HepG2 (cell line): Measurements from ENCODE around the gene NFIC. TPM values are rescaled to one million over a fixed set of nuclear protein-coding genes. Genes with fewer than 3 reads are reported as not detected.

Experiments used
- ATAC-seq: fragments of 200-7000 bp; cut with Tn5 transposase; 3 replicates; pipeline ENCODE4 v1.9.1; 2020; ENCODE audit warnings: mild to moderate bottlenecking, moderate library complexity
- BruUV-seq: library from RNA; stranded (reverse); fragments of 400-500 nt; replicated peaks from 2 replicates; lab custom pipeline; 2021; lab: Mats Ljungman, UMichigan
- CTCF ChIA-PET: fragments of 300-600 bp; formaldehyde crosslinking; extraction: SDS; loops from one replicate; lab custom pipeline; 2021; ENCODE audit warnings: low total read pairs, inconsistent platforms, low intra/inter-chr PET ratio; lab: Yijun Ruan, JAX
- POLR2A ChIA-PET: fragments of 350-600 bp; sonication (Branson Sonifier 250); formaldehyde crosslinking; loops from one replicate; lab custom pipeline; 2020; ENCODE audit warnings: antibody characterized with exemption, inconsistent platforms; lab: Yijun Ruan, JAX
- DNase-seq: peaks from one replicate; pipeline ENCODE4 v3.0.0-alpha.2; 2015; ENCODE audit warnings: low spot score
- FAIRE-seq: peaks from 3 replicates; lab custom pipeline; 2011; peaks lifted over from hg19 to GRCh38; lab: Jason Lieb, UNC
- H2AFZ ChIP-seq: one replicate; pipeline ENCODE4 v1.6.1; 2011; ENCODE audit warnings: low read length, inconsistent platforms
- H3K27ac ChIP-seq: fragments of 300-600 bp; 3 replicates; pipeline ENCODE4 v1.8.0; 2011; ENCODE audit warnings: mixed run types, mild to moderate bottlenecking, mixed read lengths, low read length, inconsistent platforms; ENCODE audit not compliant: insufficient read depth; ENCODE audit errors: extremely low read length
- H3K27me3 ChIP-seq, 2 experiments: fragments of 200-600 bp in 1 of 2; 2 replicates in 1 of 2; 3 replicates in 1 of 2; pipeline versions ENCODE4 v1.6.0 to v1.8.0; 2011; ENCODE audit warnings: low read length in 2 of 2, mild to moderate bottlenecking in 2 of 2, moderate library complexity in 2 of 2, inconsistent platforms in 1 of 2; ENCODE audit not compliant: insufficient read depth in 2 of 2, control insufficient read depth in 1 of 2
- H3K36me3 ChIP-seq, 2 experiments: fragments of 200-600 bp in 1 of 2; replicated peaks in 1 of 2; 2 replicates in 1 of 2; 3 replicates in 1 of 2; pipeline versions ENCODE4 v1.5.1 to v1.8.0; 2011; ENCODE audit warnings: low read length in 2 of 2, inconsistent platforms in 1 of 2; ENCODE audit not compliant: insufficient read depth in 2 of 2, control insufficient read depth in 1 of 2
- H3K4me1 ChIP-seq: 2 replicates; pipeline ENCODE4 v1.5.1; 2012; ENCODE audit warnings: low read length, inconsistent platforms; ENCODE audit not compliant: insufficient read depth
- H3K4me2 ChIP-seq: 2 replicates; pipeline ENCODE4 v1.6.0; 2011; ENCODE audit warnings: low read depth, low read length, inconsistent platforms
- H3K4me3 ChIP-seq, 3 experiments: fragments of 200-600 bp in 1 of 3; sonication (generic), shearing (Covaris generic) in 1 of 3; replicated peaks in 1 of 3; 2 replicates each; pipeline ENCODE4 v1.5.1; 2011 to 2016; ENCODE audit warnings: low read length in 3 of 3, inconsistent platforms in 2 of 3, low read depth in 2 of 3, mild to moderate bottlenecking in 2 of 3, control low read depth in 1 of 3, mixed read lengths in 1 of 3; ENCODE audit not compliant: insufficient read depth in 1 of 3
- H3K79me2 ChIP-seq: one replicate; pipeline ENCODE4 v1.6.1; 2011; ENCODE audit warnings: low read length, inconsistent platforms; ENCODE audit not compliant: insufficient read depth
- H3K9ac ChIP-seq: 2 replicates; pipeline ENCODE4 v1.6.0; 2011; ENCODE audit warnings: mild to moderate bottlenecking, low read depth, low read length, inconsistent platforms; ENCODE audit not compliant: insufficient read depth
- H3K9me3 ChIP-seq: 2 replicates; pipeline ENCODE4 v1.5.1; 2012; ENCODE audit warnings: mild to moderate bottlenecking, low read length
- H4K20me1 ChIP-seq: 2 replicates; pipeline ENCODE4 v1.6.0; 2011; ENCODE audit warnings: inconsistent platforms, mild to moderate bottlenecking, low read length, moderate library complexity; ENCODE audit not compliant: insufficient read depth
- GFI1 ChIP-seq: sonication (generic); formaldehyde crosslinking; IDR thresholded peaks from 2 replicates; pipeline ENCODE4 v1.5.0; 2020; ENCODE audit warnings: missing genetic modification reagents, mild to moderate bottlenecking, borderline replicate concordance
- KMT2A ChIP-seq: sonication (generic); formaldehyde crosslinking; IDR thresholded peaks from 2 replicates; pipeline ENCODE4 v1.4.0; 2020; ENCODE audit warnings: missing genetic modification reagents
- NFIC ChIP-seq: IDR thresholded peaks from 2 replicates; pipeline ENCODE4 v1.6.1; 2012; ENCODE audit warnings: mild to moderate bottlenecking, low read length, inconsistent platforms
- ZKSCAN5 ChIP-seq: sonication (generic); formaldehyde crosslinking; IDR thresholded peaks from 2 replicates; pipeline ENCODE4 v1.5.1; 2020; ENCODE audit warnings: mild to moderate bottlenecking, missing genetic modification reagents
- ZNF354B ChIP-seq: sonication (generic); formaldehyde crosslinking; IDR thresholded peaks from 2 replicates; pipeline ENCODE4 v1.8.0; 2022; ENCODE audit warnings: mild to moderate bottlenecking, missing genetic modification reagents
- ZNF484 ChIP-seq: sonication (generic); formaldehyde crosslinking; IDR thresholded peaks from 2 replicates; pipeline ENCODE4 v1.5.1; 2020; ENCODE audit warnings: mild to moderate bottlenecking, low read depth, missing genetic modification reagents, borderline replicate concordance
- WGBS: methylation state at CpG from one replicate; pipeline ENCODE4 v1.1.6; 2017; ENCODE audit warnings: low lambda C conversion rate; 5-methylcytosine and 5-hydroxymethylcytosine counted together
- in situ Hi-C: cut with HindIII; loops from 2 replicates; pipeline ENCODE4 v1.10.0; 2017; ENCODE audit warnings: low pct_unique_long_range_greater_than_20kb; ENCODE audit not compliant: extremely low pct_ligation_motif_present
- intact Hi-C: fragments of 100-400 bp; cut with micrococcal nuclease; formaldehyde crosslinking; loops from one replicate; pipeline ENCODE4 v1.10.0; 2022; ENCODE audit not compliant: unreplicated experiment
- polyA plus RNA-seq, 8 experiments: library from polyadenylated mRNA; depleted of rRNA in 3 of 8; stranded (reverse) in 7 of 8; unstranded in 1 of 8; fragments of >200 nt; fragmentation: Illumina TruSeq in 4 of 8; extraction: Trizol in 4 of 8; gene quantifications; 2 replicates each; pipeline versions ENCODE4 v1.2.1 to v1.2.3, GENCODE V29; 2011 to 2016; ENCODE audit warnings: low read depth in 4 of 8, missing spikeins in 1 of 8, mixed read lengths in 1 of 8; ENCODE audit not compliant: insufficient read depth in 1 of 8
- total RNA-seq, 5 experiments: library from RNA; depleted of rRNA; stranded (reverse); fragments of >200 nt; fragmentation: Illumina TruSeq; extraction: Trizol; gene quantifications; 2 replicates each; pipeline ENCODE4 v1.2.3, GENCODE V29; 2016; ENCODE audit warnings: low read depth in 1 of 5
- TF ChIP-seq, protein P1 (sequence below): sonication (generic); formaldehyde crosslinking; IDR thresholded peaks from 2 replicates; pipeline ENCODE4 v1.4.0; 2020; ENCODE audit warnings: missing genetic modification reagents, borderline replicate concordance
- TF ChIP-seq, protein P2 (sequence below): sonication (generic); formaldehyde crosslinking; conservative IDR thresholded peaks from 2 replicates; pipeline ENCODE4 v1.8.1; 2023; ENCODE audit warnings: missing genetic modification reagents
- TF ChIP-seq, protein P3 (sequence below): IDR thresholded peaks from 2 replicates; pipeline ENCODE4 v1.6.1; 2012; ENCODE audit warnings: inconsistent platforms
- TF ChIP-seq, protein P4 (sequence below): sonication (generic); formaldehyde crosslinking; IDR thresholded peaks from 2 replicates; pipeline ENCODE4 v1.8.0; 2022; ENCODE audit warnings: mild to moderate bottlenecking, missing genetic modification reagents, moderate library complexity
- TF ChIP-seq, protein P5 (sequence below): sonication (generic); formaldehyde crosslinking; conservative IDR thresholded peaks from 2 replicates; pipeline ENCODE4 v1.4.0; 2020; ENCODE audit warnings: missing genetic modification reagents
- TF ChIP-seq, protein P6 (sequence below): sonication (generic); formaldehyde crosslinking; conservative IDR thresholded peaks from 2 replicates; pipeline ENCODE4 v1.5.0; 2020; ENCODE audit warnings: missing genetic modification reagents

NFIC gene
- total and polyA plus RNA-seq, 2 of the 13 experiments (the other 11 are each of a cell fraction or from before 2014, with no cell fraction given) = 1.3 to 2.5 TPM

DNA sequence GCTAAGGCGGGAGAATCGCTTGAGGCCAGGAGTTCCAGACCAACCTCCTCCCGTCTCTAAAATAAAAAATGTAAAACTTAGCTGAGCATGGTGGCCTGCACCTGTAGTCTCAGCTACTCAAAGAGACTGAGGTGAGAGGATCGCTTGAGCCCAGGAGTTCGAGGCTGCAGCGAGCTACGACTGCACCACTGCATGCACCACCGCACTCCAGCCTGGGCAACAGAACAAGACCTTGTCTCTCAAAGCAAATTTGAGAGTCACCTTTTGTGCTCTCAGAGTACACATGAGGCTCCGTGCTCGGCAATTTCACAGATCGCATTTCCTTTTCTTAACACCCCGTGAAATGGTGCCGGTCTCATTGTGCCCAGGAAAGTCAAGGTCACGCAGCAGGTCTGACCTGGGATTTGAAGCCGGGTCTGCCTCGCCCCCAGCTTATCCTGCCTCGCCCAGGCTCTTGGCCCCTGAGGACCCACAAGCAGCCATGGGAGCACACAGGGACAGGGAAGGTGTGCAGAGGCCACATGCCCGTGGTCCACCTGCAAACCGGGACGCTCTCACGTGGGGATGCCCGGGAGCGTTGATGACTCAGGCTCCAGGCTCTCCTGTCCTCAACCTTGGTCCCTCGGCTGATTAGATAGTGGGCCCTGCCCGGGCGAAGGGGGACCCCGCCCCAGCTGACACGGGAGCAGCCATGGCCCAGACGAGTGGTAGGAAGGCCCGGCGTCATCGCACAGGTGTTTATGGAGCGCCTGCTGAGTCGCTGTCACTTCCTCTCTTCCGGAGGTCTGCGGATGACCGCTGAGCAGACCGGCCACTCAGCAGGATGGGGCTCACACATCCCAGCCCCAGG is 115.1 kb downstream of the NFIC start:
- Histone ChIP-seq H3K4me1 (peaks cover 20% of the 10 kb centered on the region), H4K20me1 (no peaks in the 10 kb centered on the region), H3K9me3 (no peaks in the 10 kb centered on the region), H3K27me3 (no peaks in the 10 kb centered on the region), H3K9ac (no peak overlapping the region; the same call in 1 of the 2 replicates), H3K79me2 (no peaks in the 10 kb centered on the region), H3K36me3 (no peaks in the 10 kb centered on the region), H3K4me2 (peak overlapping the region; percentile 61), H2AFZ (no peak overlapping the region), H3K27ac (no peak overlapping the region), H3K4me3 (peak overlapping the region in 1 of 3 experiments; percentile 67; a peak in 2 of 6 replicates)
- intact Hi-C loops (no loop called here), in situ Hi-C loops (no loop called here)
- ChIA-PET CTCF (no interaction called here), POLR2A (interaction anchor here (1.1 to 3.0 kb wide), 3 partner anchors 13 to 76 kb away, joined by 3 to 24 read pairs (median 6); partner anchors contain the start of genes DOHH and MFSD12)
- 19% methylated on average over 21 of the region's 38 CpGs for WGBS
- peak; percentile 17 for ATAC-seq
- DNase-seq = peak; percentile 47
- FAIRE-seq = no peak
- no TSS peak for BruUV-seq
- TF ChIP-seq ZNF484 (no peak), NFIC (no peak), ZNF354B (CRISPR knock-in tag) (peak; percentile 87; the same call in 1 of the 2 replicates), GFI1 (CRISPR knock-in tag) (no peak; the same call in 1 of the 2 replicates), ZKSCAN5 (CRISPR knock-in tag) (no peak), KMT2A (no peak)
- TF ChIP-seq, protein P1, sequence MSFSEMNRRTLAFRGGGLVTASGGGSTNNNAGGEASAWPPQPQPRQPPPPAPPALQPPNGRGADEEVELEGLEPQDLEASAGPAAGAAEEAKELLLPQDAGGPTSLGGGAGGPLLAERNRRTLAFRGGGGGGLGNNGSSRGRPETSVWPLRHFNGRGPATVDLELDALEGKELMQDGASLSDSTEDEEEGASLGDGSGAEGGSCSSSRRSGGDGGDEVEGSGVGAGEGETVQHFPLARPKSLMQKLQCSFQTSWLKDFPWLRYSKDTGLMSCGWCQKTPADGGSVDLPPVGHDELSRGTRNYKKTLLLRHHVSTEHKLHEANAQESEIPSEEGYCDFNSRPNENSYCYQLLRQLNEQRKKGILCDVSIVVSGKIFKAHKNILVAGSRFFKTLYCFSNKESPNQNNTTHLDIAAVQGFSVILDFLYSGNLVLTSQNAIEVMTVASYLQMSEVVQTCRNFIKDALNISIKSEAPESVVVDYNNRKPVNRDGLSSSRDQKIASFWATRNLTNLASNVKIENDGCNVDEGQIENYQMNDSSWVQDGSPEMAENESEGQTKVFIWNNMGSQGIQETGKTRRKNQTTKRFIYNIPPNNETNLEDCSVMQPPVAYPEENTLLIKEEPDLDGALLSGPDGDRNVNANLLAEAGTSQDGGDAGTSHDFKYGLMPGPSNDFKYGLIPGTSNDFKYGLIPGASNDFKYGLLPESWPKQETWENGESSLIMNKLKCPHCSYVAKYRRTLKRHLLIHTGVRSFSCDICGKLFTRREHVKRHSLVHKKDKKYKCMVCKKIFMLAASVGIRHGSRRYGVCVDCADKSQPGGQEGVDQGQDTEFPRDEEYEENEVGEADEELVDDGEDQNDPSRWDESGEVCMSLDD (CRISPR knock-in tag) = no peak
- TF ChIP-seq, protein P2, sequence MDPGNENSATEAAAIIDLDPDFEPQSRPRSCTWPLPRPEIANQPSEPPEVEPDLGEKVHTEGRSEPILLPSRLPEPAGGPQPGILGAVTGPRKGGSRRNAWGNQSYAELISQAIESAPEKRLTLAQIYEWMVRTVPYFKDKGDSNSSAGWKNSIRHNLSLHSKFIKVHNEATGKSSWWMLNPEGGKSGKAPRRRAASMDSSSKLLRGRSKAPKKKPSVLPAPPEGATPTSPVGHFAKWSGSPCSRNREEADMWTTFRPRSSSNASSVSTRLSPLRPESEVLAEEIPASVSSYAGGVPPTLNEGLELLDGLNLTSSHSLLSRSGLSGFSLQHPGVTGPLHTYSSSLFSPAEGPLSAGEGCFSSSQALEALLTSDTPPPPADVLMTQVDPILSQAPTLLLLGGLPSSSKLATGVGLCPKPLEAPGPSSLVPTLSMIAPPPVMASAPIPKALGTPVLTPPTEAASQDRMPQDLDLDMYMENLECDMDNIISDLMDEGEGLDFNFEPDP (CRISPR knock-in tag) = peak; percentile 95; the same call in 1 of the 2 replicates
- TF ChIP-seq, protein P3, sequence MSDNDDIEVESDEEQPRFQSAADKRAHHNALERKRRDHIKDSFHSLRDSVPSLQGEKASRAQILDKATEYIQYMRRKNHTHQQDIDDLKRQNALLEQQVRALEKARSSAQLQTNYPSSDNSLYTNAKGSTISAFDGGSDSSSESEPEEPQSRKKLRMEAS = peak; percentile 94
- TF ChIP-seq, protein P4, sequence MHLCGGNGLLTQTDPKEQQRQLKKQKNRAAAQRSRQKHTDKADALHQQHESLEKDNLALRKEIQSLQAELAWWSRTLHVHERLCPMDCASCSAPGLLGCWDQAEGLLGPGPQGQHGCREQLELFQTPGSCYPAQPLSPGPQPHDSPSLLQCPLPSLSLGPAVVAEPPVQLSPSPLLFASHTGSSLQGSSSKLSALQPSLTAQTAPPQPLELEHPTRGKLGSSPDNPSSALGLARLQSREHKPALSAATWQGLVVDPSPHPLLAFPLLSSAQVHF = no peak; the same call in 1 of the 2 replicates
- TF ChIP-seq, protein P5, sequence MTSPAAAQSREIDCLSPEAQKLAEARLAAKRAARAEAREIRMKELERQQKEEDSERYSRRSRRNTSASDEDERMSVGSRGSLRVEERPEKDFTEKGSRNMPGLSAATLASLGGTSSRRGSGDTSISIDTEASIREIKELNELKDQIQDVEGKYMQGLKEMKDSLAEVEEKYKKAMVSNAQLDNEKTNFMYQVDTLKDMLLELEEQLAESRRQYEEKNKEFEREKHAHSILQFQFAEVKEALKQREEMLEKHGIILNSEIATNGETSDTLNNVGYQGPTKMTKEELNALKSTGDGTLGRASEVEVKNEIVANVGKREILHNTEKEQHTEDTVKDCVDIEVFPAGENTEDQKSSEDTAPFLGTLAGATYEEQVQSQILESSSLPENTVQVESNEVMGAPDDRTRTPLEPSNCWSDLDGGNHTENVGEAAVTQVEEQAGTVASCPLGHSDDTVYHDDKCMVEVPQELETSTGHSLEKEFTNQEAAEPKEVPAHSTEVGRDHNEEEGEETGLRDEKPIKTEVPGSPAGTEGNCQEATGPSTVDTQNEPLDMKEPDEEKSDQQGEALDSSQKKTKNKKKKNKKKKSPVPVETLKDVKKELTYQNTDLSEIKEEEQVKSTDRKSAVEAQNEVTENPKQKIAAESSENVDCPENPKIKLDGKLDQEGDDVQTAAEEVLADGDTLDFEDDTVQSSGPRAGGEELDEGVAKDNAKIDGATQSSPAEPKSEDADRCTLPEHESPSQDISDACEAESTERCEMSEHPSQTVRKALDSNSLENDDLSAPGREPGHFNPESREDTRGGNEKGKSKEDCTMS (CRISPR knock-in tag) = no peak
- TF ChIP-seq, protein P6, sequence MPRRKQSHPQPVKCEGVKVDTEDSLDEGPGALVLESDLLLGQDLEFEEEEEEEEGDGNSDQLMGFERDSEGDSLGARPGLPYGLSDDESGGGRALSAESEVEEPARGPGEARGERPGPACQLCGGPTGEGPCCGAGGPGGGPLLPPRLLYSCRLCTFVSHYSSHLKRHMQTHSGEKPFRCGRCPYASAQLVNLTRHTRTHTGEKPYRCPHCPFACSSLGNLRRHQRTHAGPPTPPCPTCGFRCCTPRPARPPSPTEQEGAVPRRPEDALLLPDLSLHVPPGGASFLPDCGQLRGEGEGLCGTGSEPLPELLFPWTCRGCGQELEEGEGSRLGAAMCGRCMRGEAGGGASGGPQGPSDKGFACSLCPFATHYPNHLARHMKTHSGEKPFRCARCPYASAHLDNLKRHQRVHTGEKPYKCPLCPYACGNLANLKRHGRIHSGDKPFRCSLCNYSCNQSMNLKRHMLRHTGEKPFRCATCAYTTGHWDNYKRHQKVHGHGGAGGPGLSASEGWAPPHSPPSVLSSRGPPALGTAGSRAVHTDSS (CRISPR knock-in tag) = no peak
